Subcutaneous adipose tissue (tissue), 4 donors: ENCODE data around the gene SOHLH2. TPM values are rescaled to one million over a fixed set of nuclear protein-coding genes. Genes with fewer than 3 reads are reported as not detected.

Experiments
- CTCF ChIP-seq: fragments of 450-650 bp; IDR thresholded peaks from one replicate; pipeline ENCODE4 v1.5.1; 2016; ENCODE audit warnings: low read depth, mild to moderate bottlenecking, control low read depth, antibody characterized with exemption, moderate library complexity
- total RNA-seq, 4 donors: library from RNA; depleted of rRNA; stranded (reverse); fragments of >200 nt; gene quantifications; one replicate each; pipeline ENCODE4 v1.1.0, GENCODE V29; 2016

The SOHLH2 gene
- total RNA-seq, 4 donors from 2014 or later, result 0.98 TPM; not detected in 3

- no peak for TF ChIP-seq CTCF
These were observed 3.1 kb upstream of the SOHLH2 start for GRCh38 chr13:36217456-36217855.

GRCh38 chr13:36212789-36213188 is 1.6 kb downstream of the SOHLH2 start:
- TF ChIP-seq CTCF, result no peak

GRCh38 chr13:36211567-36211966 is 2.8 kb downstream of the SOHLH2 start:
- no peak for TF ChIP-seq CTCF

GRCh38 chr13:36210738-36211137 is 3.6 kb downstream of the SOHLH2 start:
- TF ChIP-seq CTCF, result no peak

GRCh38 chr13:36207672-36208071 is 6.7 kb downstream of the SOHLH2 start:
- TF ChIP-seq CTCF, result no peak

- no peak for TF ChIP-seq CTCF
These were observed 21.1 kb downstream of the SOHLH2 start for GRCh38 chr13:36193151-36193855.

GRCh38 chr13:36192166-36192565 is 22.2 kb downstream of the SOHLH2 start:
- TF ChIP-seq CTCF, result no peak
